ENCODE data around the gene EHMT1.

The EHMT1 gene

GRCh38 chr9:137648396-137648795 lies 29.6 kb downstream of the EHMT1 start:
- no peak for TF ChIP-seq CTCF (IDR thresholded peaks at IDR 0.05; ENCODE audit: low read depth, low read length)
- H3K4me3 ChIP-seq (ENCODE audit: low read depth, low read length) = no peak overlapping the region

- no peak for TF ChIP-seq CTCF (IDR thresholded peaks at IDR 0.05; ENCODE audit: low read depth, low read length)
- no peak overlapping the region for H3K4me3 ChIP-seq (ENCODE audit: low read depth, low read length)
Observed at GRCh38 chr9:137649553-137649952, 30.7 kb downstream of the EHMT1 start.

GRCh38 chr9:137650259-137650658 lies 31.5 kb downstream of the EHMT1 start:
- no peak for TF ChIP-seq CTCF (IDR thresholded peaks at IDR 0.05; ENCODE audit: low read depth, low read length)
- H3K4me3 ChIP-seq (ENCODE audit: low read depth, low read length) = no peak overlapping the region

- no peak for TF ChIP-seq CTCF (IDR thresholded peaks at IDR 0.05; ENCODE audit: low read depth, low read length)
- H3K4me3 ChIP-seq (ENCODE audit: low read depth, low read length) = no peak overlapping the region
Observed at GRCh38 chr9:137650779-137651178, 32.0 kb downstream of the EHMT1 start.

- TF ChIP-seq CTCF (IDR thresholded peaks at IDR 0.05; ENCODE audit: low read depth, low read length) = no peak
- H3K4me3 ChIP-seq (ENCODE audit: low read depth, low read length) = no peak overlapping the region
Observed at GRCh38 chr9:137656416-137656815, 37.6 kb downstream of the EHMT1 start.

- H3K4me3 ChIP-seq (ENCODE audit: low read depth, low read length) = no peak overlapping the region
- no peak for TF ChIP-seq CTCF (IDR thresholded peaks at IDR 0.05; ENCODE audit: low read depth, low read length)
Observed at GRCh38 chr9:137657606-137658005, 38.8 kb downstream of the EHMT1 start.

- no peak for TF ChIP-seq CTCF (IDR thresholded peaks at IDR 0.05; ENCODE audit: low read depth, low read length)
- no peak overlapping the region for H3K4me3 ChIP-seq (ENCODE audit: low read depth, low read length)
Observed at GRCh38 chr9:137658781-137659180, 40.0 kb downstream of the EHMT1 start.
